ENCODE data around the gene CDH4. TPM values are rescaled to one million over a fixed set of nuclear protein-coding genes. Genes with fewer than 3 reads are reported as not detected.

CDH4 gene
- total and polyA plus RNA-seq, 2 of the 4 experiments (the other 2 are of a cell fraction): 1.6 to 3.5 TPM

- dilution Hi-C loops (cut with HindIII; ENCODE audit: low sequenced_read_pairs, unreplicated experiment) (no loop called here), in situ Hi-C loops (cut with MboI; ENCODE audit: low sequenced_read_pairs) (no loop called here), intact Hi-C loops (cut with micrococcal nuclease) (loop anchor here (2.0 kb wide), 1 partner anchor 31 kb away; no protein-coding TSS in a partner anchor)
- no peak overlapping the region for H3K4ac ChIP-seq (ENCODE audit: low read depth, low read length)
- H2BK20ac ChIP-seq (ENCODE audit: low read depth, low read length): no peak overlapping the region
- POLR2A ChIA-PET (ENCODE audit: unreplicated experiment): no interaction called here
- CTCF ChIA-PET: no interaction called here
- H2AFZ ChIP-seq (replicated peaks; ENCODE audit: low read length, poor library complexity): no peak overlapping the region
- H3K4me2 ChIP-seq (ENCODE audit: low read depth, low read length): no peak overlapping the region
- H3K79me1 ChIP-seq (ENCODE audit: low read depth in 1 of 2, low read length in 2 of 2): peaks cover 0 to 4% of the 10 kb centered on the region in 2 experiments; a peak in 2 of 4 replicates
- no peak overlapping the region for H4K8ac ChIP-seq (ENCODE audit: low read depth in 2 of 2, low read length in 2 of 2)
- H2BK5ac ChIP-seq (ENCODE audit: low read depth, low read length, poor library complexity, severe bottlenecking): no peak overlapping the region
- no peak overlapping the region for H4K5ac ChIP-seq (ENCODE audit: low read depth, low read length)
- no peaks in the 10 kb centered on the region for H3K36me3 ChIP-seq (ENCODE audit: control insufficient read depth, insufficient read depth, low read length)
- no peak overlapping the region for H3K18ac ChIP-seq (ENCODE audit: low read depth, low read length)
- H3K4me1 ChIP-seq (ENCODE audit: control insufficient read depth, insufficient read depth, low read length): peaks cover 10% of the 10 kb centered on the region
- TF ChIP-seq MXI1 (IDR thresholded peaks at IDR 0.05; ENCODE audit: borderline replicate concordance, low read depth, low read length) (no peak), SMC3 (IDR thresholded peaks at IDR 0.05; ENCODE audit: low read depth, low read length) (no peak), BHLHE40 (IDR thresholded peaks at IDR 0.05; ENCODE audit: low read depth, low read length) (no peak), ELK1 (IDR thresholded peaks at IDR 0.05; ENCODE audit: borderline replicate concordance, low read depth, low read length) (no peak), RAD21 (IDR thresholded peaks at IDR 0.05; ENCODE audit: low read length) (no peak), RFX5 (IDR thresholded peaks at IDR 0.05; ENCODE audit: low read depth, low read length) (no peak), CHD1 (IDR thresholded peaks at IDR 0.05; ENCODE audit: low read depth, low read length) (no peak), FOS (IDR thresholded peaks at IDR 0.05; ENCODE audit: low read depth, low read length) (no peak)
- WGBS, 2 experiments (ENCODE audit: extremely low coverage in 2 of 2, insufficient read length in 1 of 2): 98% methylated on average over 9 of the region's 17 CpGs; no CpG with 5 or more reads in 1 of the 2 experiments
- BruUV-seq (replicated peaks): no TSS peak
- DNase-seq: no peak
- no peak overlapping the region for H3K14ac ChIP-seq (replicated peaks; ENCODE audit: low read depth, low read length)
- no peak for ATAC-seq (ENCODE audit: low read depth)
- H3K27me3 ChIP-seq (ENCODE audit: control insufficient read depth, insufficient read depth, low read length): no peaks in the 10 kb centered on the region
- no peak overlapping the region for H2BK120ac ChIP-seq (ENCODE audit: low read depth, low read length)
- no peak overlapping the region for H2BK15ac ChIP-seq (ENCODE audit: low read depth, low read length)
- H3K9me3 ChIP-seq (ENCODE audit: control insufficient read depth, insufficient read depth, low read length): no peaks in the 10 kb centered on the region
- no peak overlapping the region for H2AK5ac ChIP-seq (ENCODE audit: low read depth, low read length)
- no peak overlapping the region for H3K9ac ChIP-seq (ENCODE audit: low read depth, low read length)
- H3K9me1 ChIP-seq (ENCODE audit: insufficient read depth, low read length): peaks cover 6% of the 10 kb centered on the region
- no peak overlapping the region for H2AK9ac ChIP-seq (replicated peaks; ENCODE audit: low read depth, low read length, poor library complexity)
- H4K91ac ChIP-seq (ENCODE audit: insufficient read depth, low read depth, low read length): no peak overlapping the region
- H3K27ac ChIP-seq (ENCODE audit: insufficient read depth, low read length): no peak overlapping the region
- H3K56ac ChIP-seq (ENCODE audit: extremely low read depth, insufficient read depth, low read length): no peak overlapping the region
- no peak overlapping the region for H3K4me3 ChIP-seq (ENCODE audit: insufficient read depth, low read depth, low read length)
- peaks cover 2% of the 10 kb centered on the region; the same call in 1 of the 2 replicates for H4K20me1 ChIP-seq (ENCODE audit: insufficient read depth, low read length)
- H3K23ac ChIP-seq (ENCODE audit: low read depth, low read length): no peak overlapping the region
These were observed 305.6 kb downstream of the CDH4 start for GRCh38 chr20:61557621-61558020.

Data from IMR-90 (cell line).